OCI-LY3 (cell line): ENCODE data around the gene STMN1.

Experiments used
- EZH2phosphoT487 ChIP-seq: fragments of 200-600 bp; shearing (Covaris generic); IDR thresholded peaks from 2 replicates; pipeline ENCODE4 v1.6.1; 2018; ENCODE audit warnings: antibody characterized with exemption, mixed run types, low read depth
- TF ChIP-seq, protein P1 (sequence below): fragments of 200-600, 300-600 bp; sonication (generic); IDR thresholded peaks from 2 replicates; pipeline ENCODE4 v1.5.1; 2014; ENCODE audit warnings: antibody characterized with exemption, low read length, low read depth

DNA sequence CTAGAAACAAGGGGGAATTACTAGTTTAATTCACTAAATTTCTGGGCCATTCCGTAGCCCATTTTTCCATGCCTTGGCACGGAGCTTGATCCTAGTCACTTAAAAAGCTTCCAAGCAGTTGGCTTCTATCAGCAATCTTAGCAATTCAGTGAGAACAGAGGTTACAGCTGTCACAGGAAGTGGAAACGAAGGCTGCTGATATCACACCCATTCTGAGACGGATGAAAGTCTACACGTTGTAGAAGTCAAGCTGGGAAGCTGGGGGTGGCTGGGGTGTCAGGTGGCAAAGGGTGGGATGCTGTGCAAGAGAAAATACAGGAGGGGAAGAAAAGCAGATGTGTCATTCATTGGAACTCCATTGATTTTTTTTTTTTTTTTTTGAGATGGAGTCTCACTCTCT, 11.8 kb upstream of the STMN1 start:
- TF ChIP-seq, protein P1, sequence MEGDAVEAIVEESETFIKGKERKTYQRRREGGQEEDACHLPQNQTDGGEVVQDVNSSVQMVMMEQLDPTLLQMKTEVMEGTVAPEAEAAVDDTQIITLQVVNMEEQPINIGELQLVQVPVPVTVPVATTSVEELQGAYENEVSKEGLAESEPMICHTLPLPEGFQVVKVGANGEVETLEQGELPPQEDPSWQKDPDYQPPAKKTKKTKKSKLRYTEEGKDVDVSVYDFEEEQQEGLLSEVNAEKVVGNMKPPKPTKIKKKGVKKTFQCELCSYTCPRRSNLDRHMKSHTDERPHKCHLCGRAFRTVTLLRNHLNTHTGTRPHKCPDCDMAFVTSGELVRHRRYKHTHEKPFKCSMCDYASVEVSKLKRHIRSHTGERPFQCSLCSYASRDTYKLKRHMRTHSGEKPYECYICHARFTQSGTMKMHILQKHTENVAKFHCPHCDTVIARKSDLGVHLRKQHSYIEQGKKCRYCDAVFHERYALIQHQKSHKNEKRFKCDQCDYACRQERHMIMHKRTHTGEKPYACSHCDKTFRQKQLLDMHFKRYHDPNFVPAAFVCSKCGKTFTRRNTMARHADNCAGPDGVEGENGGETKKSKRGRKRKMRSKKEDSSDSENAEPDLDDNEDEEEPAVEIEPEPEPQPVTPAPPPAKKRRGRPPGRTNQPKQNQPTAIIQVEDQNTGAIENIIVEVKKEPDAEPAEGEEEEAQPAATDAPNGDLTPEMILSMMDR = no peak
- TF ChIP-seq EZH2phosphoT487 = no peak
